Glutamatergic neuron (in vitro differentiated cells): ENCODE data around the gene SYMPK. TPM values are rescaled to one million over a fixed set of nuclear protein-coding genes. Genes with fewer than 3 reads are reported as not detected.

Experiments used
- DNase-seq: peaks from one replicate; pipeline ENCODE4 v3.0.0; 2022
- H3K27ac Mint-ChIP-seq: one replicate; pipeline ENCODE4 v1.8.0; 2020; ENCODE audit warnings: mild to moderate bottlenecking, mixed read lengths, inconsistent platforms; ENCODE audit not compliant: unreplicated experiment
- H3K27me3 Mint-ChIP-seq: one replicate; pipeline ENCODE4 v1.8.0; 2020; ENCODE audit warnings: mild to moderate bottlenecking, moderate library complexity, mixed read lengths, inconsistent platforms; ENCODE audit not compliant: unreplicated experiment
- H3K36me3 Mint-ChIP-seq: one replicate; pipeline ENCODE4 v1.8.0; 2020; ENCODE audit warnings: mild to moderate bottlenecking, mixed read lengths, inconsistent platforms; ENCODE audit not compliant: unreplicated experiment
- H3K4me1 Mint-ChIP-seq: one replicate; pipeline ENCODE4 v1.8.0; 2020; ENCODE audit warnings: mild to moderate bottlenecking, low read depth, mixed read lengths, inconsistent platforms; ENCODE audit not compliant: unreplicated experiment
- H3K4me3 Mint-ChIP-seq: one replicate; pipeline ENCODE4 v1.8.0; 2020; ENCODE audit warnings: mild to moderate bottlenecking, mixed read lengths, inconsistent platforms; ENCODE audit not compliant: unreplicated experiment
- H3K9me3 Mint-ChIP-seq: one replicate; pipeline ENCODE4 v1.8.0; 2020; ENCODE audit warnings: mild to moderate bottlenecking, moderate library complexity, mixed read lengths, inconsistent platforms; ENCODE audit not compliant: unreplicated experiment
- total RNA-seq: library from RNA; stranded (reverse); fragmentation: NEBNext Ultra II Directional; extraction: Animal tissue kit (Norgen Biotek cat#: 25700); gene quantifications from one replicate; pipeline ENCODE4 v1.2.1, GENCODE V29; 2021; ENCODE audit not compliant: unreplicated experiment
- TF ChIP-seq, protein P1 (sequence below): fragments of 200-600 bp; sonication (generic); IDR thresholded peaks from one replicate; pipeline ENCODE4 v1.5.0; 2021; ENCODE audit not compliant: partially characterized antibody, unreplicated experiment

Gene SYMPK
- total RNA-seq, 1 donor from 2014 or later = 78.1 TPM

DNA sequence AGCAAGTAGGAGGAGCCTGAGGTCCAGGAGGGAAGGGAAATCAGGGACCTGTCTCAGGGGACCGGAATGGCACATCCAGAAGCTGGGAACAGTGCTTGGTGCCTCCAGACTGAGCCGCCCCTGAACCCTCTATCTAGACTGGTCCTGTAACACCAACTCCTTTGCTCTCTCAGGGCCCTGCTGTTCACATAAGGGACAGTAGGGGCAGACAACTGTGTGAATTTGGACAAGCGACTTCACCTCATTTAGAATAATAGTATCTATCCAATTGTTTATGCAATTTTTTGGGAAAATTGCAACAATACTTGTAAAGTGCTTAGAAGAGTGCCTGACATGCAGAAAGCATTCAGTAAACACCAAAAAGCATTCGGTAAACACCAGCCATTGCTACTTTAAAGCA is 14.0 kb downstream of the SYMPK start:
- no peak overlapping the region for H3K27ac Mint-ChIP-seq
- DNase-seq = no peak
- H3K36me3 Mint-ChIP-seq = no peaks in the 10 kb centered on the region
- H3K4me3 Mint-ChIP-seq = no peak overlapping the region
- no peaks in the 10 kb centered on the region for H3K9me3 Mint-ChIP-seq
- peaks cover 4% of the 10 kb centered on the region for H3K27me3 Mint-ChIP-seq
- TF ChIP-seq, protein P1, sequence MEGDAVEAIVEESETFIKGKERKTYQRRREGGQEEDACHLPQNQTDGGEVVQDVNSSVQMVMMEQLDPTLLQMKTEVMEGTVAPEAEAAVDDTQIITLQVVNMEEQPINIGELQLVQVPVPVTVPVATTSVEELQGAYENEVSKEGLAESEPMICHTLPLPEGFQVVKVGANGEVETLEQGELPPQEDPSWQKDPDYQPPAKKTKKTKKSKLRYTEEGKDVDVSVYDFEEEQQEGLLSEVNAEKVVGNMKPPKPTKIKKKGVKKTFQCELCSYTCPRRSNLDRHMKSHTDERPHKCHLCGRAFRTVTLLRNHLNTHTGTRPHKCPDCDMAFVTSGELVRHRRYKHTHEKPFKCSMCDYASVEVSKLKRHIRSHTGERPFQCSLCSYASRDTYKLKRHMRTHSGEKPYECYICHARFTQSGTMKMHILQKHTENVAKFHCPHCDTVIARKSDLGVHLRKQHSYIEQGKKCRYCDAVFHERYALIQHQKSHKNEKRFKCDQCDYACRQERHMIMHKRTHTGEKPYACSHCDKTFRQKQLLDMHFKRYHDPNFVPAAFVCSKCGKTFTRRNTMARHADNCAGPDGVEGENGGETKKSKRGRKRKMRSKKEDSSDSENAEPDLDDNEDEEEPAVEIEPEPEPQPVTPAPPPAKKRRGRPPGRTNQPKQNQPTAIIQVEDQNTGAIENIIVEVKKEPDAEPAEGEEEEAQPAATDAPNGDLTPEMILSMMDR = peak; percentile 10
- no peaks in the 10 kb centered on the region for H3K4me1 Mint-ChIP-seq

DNA sequence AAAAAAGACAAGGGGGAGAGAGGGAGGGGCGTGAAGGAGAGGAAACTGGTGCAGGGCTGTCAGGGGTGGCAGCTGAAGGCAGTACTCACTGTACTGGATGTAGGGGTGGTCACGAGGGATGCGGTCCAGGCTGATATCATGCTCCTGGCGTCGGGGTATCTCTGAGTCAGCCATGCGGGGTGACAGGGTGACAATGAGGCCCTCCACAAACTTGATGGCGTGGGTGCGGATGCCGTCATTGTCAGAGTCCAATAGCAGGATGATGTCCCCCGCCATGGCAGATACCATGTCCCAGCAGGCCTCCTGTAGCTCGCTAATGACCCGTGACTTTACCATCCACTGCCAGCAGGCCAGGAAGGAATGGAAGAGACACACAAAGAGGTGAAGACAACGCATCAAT is 15.3 kb downstream of the SYMPK start:
- H3K4me1 Mint-ChIP-seq = no peaks in the 10 kb centered on the region
- no peaks in the 10 kb centered on the region for H3K36me3 Mint-ChIP-seq
- TF ChIP-seq, protein P1 = no peak
- DNase-seq = no peak
- no peaks in the 10 kb centered on the region for H3K9me3 Mint-ChIP-seq
- peaks cover 4% of the 10 kb centered on the region for H3K27me3 Mint-ChIP-seq
- no peak overlapping the region for H3K27ac Mint-ChIP-seq
- H3K4me3 Mint-ChIP-seq = no peak overlapping the region

DNA sequence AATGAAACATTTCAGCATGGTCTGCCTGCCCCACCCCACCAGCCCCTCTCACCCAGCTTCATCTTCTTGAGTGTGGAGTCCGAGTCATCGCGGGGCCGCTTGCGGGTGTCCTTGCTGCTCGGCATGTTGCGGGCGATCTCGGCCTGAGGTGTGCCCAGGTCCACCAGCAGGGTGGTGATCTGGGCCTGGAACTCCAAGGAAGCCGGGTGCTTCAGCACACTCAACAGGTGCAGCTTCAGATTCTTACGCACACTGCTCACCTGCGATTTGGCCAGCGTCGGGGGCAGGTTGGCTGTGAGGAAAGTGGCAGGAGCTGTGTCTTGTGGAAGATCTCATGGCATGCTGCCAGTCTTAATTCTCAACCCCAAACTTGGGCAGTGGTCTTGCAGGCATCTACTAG is 20.7 kb downstream of the SYMPK start:
- Mint-ChIP-seq H3K27ac (no peak overlapping the region), H3K4me3 (no peak overlapping the region), H3K27me3 (no peaks in the 10 kb centered on the region), H3K36me3 (peaks cover 5% of the 10 kb centered on the region), H3K9me3 (peaks cover 2% of the 10 kb centered on the region), H3K4me1 (no peaks in the 10 kb centered on the region)
- TF ChIP-seq, protein P1 = no peak
- DNase-seq = no peak

DNA sequence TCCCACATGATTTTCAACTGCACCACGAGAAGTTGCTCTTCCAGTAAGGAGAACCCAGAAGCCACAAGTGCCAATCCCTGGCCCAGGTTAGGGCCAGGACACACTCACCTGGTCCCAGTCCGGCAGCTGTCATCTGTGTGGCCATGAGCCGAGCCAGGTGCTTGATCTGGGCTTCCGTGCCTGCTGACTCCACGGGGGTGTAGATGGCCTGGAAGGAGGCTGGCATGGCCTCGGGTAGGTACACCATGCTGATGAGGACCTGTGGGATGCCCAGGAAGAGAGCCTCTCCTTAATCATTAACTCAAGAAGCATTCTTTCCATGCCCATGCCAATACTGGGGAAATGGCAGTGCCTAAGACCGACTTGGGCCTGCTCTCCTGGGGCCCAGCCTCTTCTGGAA is 28.0 kb downstream of the SYMPK start:
- Mint-ChIP-seq H3K27me3 (no peaks in the 10 kb centered on the region), H3K4me3 (no peak overlapping the region), H3K4me1 (no peaks in the 10 kb centered on the region), H3K36me3 (peaks cover 5% of the 10 kb centered on the region), H3K9me3 (peaks cover 2% of the 10 kb centered on the region), H3K27ac (no peak overlapping the region)
- TF ChIP-seq, protein P1 = no peak
- no peak for DNase-seq

DNA sequence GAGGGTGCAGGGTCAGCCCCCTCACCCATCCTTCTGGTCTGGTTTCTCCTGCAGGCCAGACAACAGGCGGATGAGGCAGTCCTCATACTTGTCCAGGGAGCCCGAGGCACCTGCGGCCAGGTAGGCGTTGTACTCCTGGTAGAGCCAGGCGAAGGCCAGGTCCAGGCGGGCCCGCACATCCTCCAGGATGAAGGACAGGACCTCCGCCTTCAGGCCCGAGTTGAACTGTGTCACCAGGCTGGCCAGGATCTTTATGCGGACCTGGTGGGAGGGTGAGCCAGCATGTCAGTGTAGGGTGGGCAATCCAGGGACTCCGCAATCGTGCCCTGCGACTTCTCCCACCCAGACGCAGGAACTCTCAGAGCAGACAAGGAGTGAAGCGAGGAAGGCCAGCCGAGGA is 34.0 kb downstream of the SYMPK start:
- H3K4me1 Mint-ChIP-seq = peaks cover 15% of the 10 kb centered on the region
- no peak overlapping the region for H3K4me3 Mint-ChIP-seq
- DNase-seq = no peak
- no peaks in the 10 kb centered on the region for H3K9me3 Mint-ChIP-seq
- TF ChIP-seq, protein P1 = no peak
- H3K36me3 Mint-ChIP-seq = no peaks in the 10 kb centered on the region
- peaks cover 7% of the 10 kb centered on the region for H3K27me3 Mint-ChIP-seq
- H3K27ac Mint-ChIP-seq = no peak overlapping the region
